SKM-1 (cell line): ENCODE results near the gene HTR7.

Experiments
- DNase-seq: peaks from one replicate; lab custom pipeline; 2025; ENCODE audit not compliant: unreplicated experiment; lab: John Stamatoyannopoulos, UW

The HTR7 gene

DNA sequence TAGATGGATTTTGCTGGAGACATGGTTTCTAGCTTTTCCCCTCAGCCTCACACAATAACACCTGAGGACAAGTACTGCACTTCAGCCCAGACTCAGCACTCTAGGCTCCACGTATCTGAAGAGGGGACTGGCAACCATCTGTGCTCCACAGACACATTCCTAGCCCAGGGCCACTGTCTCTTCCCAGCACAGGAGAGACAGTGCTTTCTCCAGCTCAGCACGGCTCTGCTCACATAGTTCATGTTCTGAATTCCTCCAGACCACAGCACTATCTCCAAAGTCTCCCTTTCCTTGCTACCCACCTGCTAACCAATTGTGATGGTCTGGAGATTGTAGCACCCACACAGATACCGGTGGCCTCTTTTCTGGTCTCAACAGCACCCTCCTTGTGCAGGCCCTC is 114.5 kb downstream of the HTR7 start:
- DNase-seq: no peak

DNA sequence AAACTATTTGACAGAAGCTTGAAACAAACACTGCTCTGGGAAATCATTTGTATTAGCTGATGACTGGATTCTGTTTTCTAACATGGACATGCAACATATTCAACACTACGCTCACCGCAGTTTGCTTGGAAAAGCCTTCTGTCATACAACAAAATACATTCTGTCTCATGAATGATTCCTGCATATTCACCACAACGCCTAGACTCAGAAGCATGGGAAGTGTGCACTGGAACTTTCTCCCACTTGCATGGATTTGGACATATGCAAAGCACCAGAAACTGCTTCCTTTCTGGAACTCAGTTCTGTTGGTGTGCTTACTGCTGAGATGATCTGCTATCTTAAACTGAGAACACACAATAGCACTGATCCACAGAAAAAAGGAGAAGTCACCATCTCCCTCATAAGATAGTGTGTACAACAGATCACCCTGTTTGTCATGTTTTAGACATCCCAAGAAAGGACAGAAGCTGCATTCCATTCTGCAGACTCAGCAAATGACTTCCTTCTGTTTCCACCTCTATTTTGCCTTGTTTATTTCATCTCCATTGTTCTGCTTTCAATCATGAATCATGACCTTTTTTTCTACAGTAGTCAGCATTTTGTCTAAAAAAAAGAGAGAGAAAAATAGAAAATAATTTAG is 115.8 kb downstream of the HTR7 start:
- no peak for DNase-seq

DNA sequence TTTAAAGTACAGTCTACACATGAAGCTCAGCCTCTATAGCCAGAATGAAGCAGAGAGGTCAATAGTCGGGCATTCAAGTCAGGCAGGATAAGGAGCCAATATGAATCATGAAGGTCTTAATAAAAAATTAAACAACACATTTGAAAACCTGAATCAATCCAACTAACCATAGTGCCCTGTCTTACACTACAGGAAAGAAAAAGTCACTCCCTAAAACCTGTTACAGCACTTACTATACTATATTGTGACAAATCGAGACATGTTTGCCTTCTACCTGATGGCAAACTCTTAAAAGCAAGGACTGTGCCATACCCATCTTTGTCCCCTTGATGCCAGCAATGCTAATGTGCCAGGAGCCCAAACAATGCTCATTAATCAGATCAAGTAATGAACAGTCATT is 117.6 kb downstream of the HTR7 start:
- no peak for DNase-seq

DNA sequence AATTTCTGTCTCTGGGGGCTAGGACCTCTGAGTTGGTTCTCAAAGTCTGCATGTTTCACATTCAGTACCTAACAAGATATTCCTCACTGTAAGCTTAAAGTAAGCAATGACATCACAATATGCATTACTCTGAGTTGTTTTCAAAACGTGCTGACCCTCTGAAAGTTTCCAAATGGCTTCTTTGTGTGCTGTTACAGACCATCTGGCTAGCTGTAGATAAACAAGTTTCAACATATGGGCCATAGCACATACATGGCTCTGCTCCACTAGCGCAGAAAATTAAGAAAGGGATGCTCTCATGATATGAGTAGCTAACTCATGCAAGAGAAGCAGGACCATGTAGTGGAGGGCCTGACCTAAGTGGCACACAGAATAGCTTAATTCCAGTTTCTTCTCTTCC is 119.0 kb downstream of the HTR7 start:
- no peak for DNase-seq

DNA sequence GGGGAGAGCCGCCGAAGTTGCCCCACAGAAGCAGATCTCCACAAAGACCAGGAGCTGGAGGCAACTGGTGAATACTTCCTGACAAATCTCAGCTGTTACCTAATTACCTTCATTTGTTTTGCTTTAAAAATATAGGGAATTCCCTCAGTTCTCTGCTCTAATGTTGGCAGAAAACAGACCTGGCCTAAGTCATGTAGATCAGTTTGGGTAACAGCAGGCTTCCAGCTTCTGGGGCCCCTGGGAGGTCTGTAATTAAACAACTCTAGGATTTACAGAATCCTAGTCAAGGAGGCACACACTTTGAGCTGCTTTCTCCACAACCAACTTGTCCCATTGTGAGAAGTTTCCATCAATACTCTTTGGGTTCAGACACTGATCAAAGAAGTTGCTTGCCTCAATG is 123.4 kb downstream of the HTR7 start:
- DNase-seq: no peak

DNA sequence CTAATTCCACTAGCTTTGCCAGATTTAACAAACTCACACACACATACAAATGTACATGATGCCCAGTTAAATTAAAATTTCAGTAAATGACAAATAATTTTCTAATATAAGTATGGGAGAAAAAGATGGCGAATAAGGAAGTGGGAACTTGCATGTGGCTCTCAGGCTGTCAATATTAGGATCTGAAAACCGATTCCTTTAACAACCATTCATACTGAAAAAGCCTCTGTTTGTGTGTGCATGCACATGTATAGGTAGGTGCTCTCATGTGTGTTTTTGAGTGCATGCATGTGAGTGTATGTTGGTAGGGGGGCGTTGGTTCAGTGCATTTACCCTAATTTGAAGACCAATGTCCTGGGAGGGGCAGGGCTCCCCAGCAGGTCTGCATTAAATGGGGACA is 125.3 kb downstream of the HTR7 start:
- DNase-seq: no peak

GRCh38 chr10:90723416-90724068 is 134.3 kb downstream of the HTR7 start:
- DNase-seq: no peak

DNA sequence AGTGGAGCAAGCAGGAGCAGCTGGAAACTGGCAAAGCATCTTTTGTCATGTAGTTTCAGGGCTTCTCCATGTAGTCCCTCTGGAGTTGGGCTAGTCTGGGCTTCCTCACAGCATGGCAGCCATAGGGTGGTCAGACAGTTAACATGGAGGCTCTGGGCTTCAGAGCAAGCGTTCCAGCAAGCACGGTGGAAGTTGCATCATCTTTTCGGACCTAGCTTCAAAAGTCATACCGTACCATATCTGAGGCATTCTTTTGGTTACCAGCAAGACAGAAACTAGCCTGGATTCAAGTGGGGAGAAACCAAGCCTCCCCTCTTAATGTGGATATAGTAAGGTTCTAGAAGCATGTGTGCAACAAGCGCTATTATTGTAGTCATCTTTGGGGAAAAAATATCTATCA is 135.0 kb downstream of the HTR7 start:
- DNase-seq: no peak

- DNase-seq: no peak
Observed at GRCh38 chr10:90718182-90718581, 139.7 kb downstream of the HTR7 start.

GRCh38 chr10:90712529-90712928 is 145.3 kb downstream of the HTR7 start:
- DNase-seq: no peak

GRCh38 chr10:90709727-90710126 is 148.1 kb downstream of the HTR7 start:
- no peak for DNase-seq

GRCh38 chr10:90707657-90708056 is 150.2 kb downstream of the HTR7 start:
- DNase-seq: no peak

GRCh38 chr10:90701428-90701827 is 156.4 kb downstream of the HTR7 start:
- no peak for DNase-seq

- DNase-seq: no peak
Observed at GRCh38 chr10:90695915-90696676, 161.7 kb downstream of the HTR7 start.
